ENCODE measurements around the gene TMEM54.

TMEM54 gene

GRCh38 chr1:32887623-32888022, 13.6 kb downstream of the TMEM54 start:
- no peak overlapping the region for H3K4me3 ChIP-seq (replicated peaks in 1 of 2; ENCODE audit: low read depth in 2 of 2, low read length in 2 of 2)
- TF ChIP-seq CTCF (IDR thresholded peaks at IDR 0.05; ENCODE audit: low read depth, low read length) = no peak
- no peak for DNase-seq (ENCODE audit: low read depth in 2 of 2)

- H3K4me3 ChIP-seq (replicated peaks in 1 of 2; ENCODE audit: low read depth in 2 of 2, low read length in 2 of 2) = no peak overlapping the region
- no peak for TF ChIP-seq CTCF (IDR thresholded peaks at IDR 0.05; ENCODE audit: low read depth, low read length)
- DNase-seq (ENCODE audit: low read depth in 2 of 2) = no peak
Measured at GRCh38 chr1:32886828-32887414, 14.3 kb downstream of the TMEM54 start.

GRCh38 chr1:32886004-32886827, 15.0 kb downstream of the TMEM54 start, which contains the start of gene HPCA:
TSS of gene HPCA (plus strand) at chr1:32886491. CDS start at chr1:32888899, 2,408 bp downstream.
- H3K4me3 ChIP-seq (replicated peaks in 1 of 2; ENCODE audit: low read depth in 2 of 2, low read length in 2 of 2) = no peak within 1 kb of the TSS
- TF ChIP-seq CTCF (IDR thresholded peaks at IDR 0.05; ENCODE audit: low read depth, low read length) = peak; percentile 59
- DNase-seq (ENCODE audit: low read depth in 2 of 2) = peak; percentile 51 to 65

GRCh38 chr1:32885676-32886003, 15.5 kb downstream of the TMEM54 start:
- no peak for DNase-seq (ENCODE audit: low read depth in 2 of 2)
- TF ChIP-seq CTCF (IDR thresholded peaks at IDR 0.05; ENCODE audit: low read depth, low read length) = no peak

GRCh38 chr1:32884726-32885125, 16.5 kb downstream of the TMEM54 start:
- TF ChIP-seq CTCF (IDR thresholded peaks at IDR 0.05; ENCODE audit: low read depth, low read length) = no peak
- no peak overlapping the region for H3K4me3 ChIP-seq (replicated peaks in 1 of 2; ENCODE audit: low read depth in 2 of 2, low read length in 2 of 2)
- no peak for DNase-seq (ENCODE audit: low read depth in 2 of 2)

More at GRCh38 chr1:32885676-32886003, 15.5 kb downstream of the TMEM54 start:
- H3K4me3 ChIP-seq (replicated peaks in 1 of 2; ENCODE audit: low read depth in 2 of 2, low read length in 2 of 2) = no peak overlapping the region

- TF ChIP-seq CTCF (IDR thresholded peaks at IDR 0.05; ENCODE audit: low read depth, low read length) = no peak
- no peak for DNase-seq (ENCODE audit: low read depth in 2 of 2)
- no peak overlapping the region for H3K4me3 ChIP-seq (replicated peaks in 1 of 2; ENCODE audit: low read depth in 2 of 2, low read length in 2 of 2)
Measured at GRCh38 chr1:32884032-32884372, 17.2 kb downstream of the TMEM54 start.
